Activated T-cell treated with anti-CD3 and anti-CD28 coated beads, Interleukin-2, amount 50 U/mL, for 4 hours (primary cell): ENCODE measurements around the gene SORCS3. TPM values are rescaled to one million over a fixed set of nuclear protein-coding genes. Genes with fewer than 3 reads are reported as not detected.

Source experiments
- ATAC-seq, 2 donors: fragments of 200-7000 bp; cut with Tn5 transposase; one replicate each; pipeline ENCODE4 v1.10.0; 2021
- DNase-seq: peaks from one replicate; pipeline ENCODE4 v3.0.0-alpha.2; 2020
- H3K27me3 Mint-ChIP-seq: one replicate; pipeline ENCODE4 v1.8.0; 2021; ENCODE audit warnings: low read depth, mixed read lengths
- H3K36me3 Mint-ChIP-seq: one replicate; pipeline ENCODE4 v1.8.0; 2022; ENCODE audit warnings: mixed read lengths; ENCODE audit not compliant: insufficient read depth
- H3K4me1 Mint-ChIP-seq: one replicate; pipeline ENCODE4 v1.8.0; 2021; ENCODE audit warnings: low read depth, mixed read lengths
- H3K4me3 Mint-ChIP-seq: one replicate; pipeline ENCODE4 v1.8.0; 2021; ENCODE audit warnings: mild to moderate bottlenecking, moderate library complexity, mixed read lengths
- H3K9me3 Mint-ChIP-seq: one replicate; pipeline ENCODE4 v1.8.0; 2021; ENCODE audit warnings: mixed read lengths
- total RNA-seq, 3 donors: library from RNA; stranded (reverse); gene quantifications; one replicate each; pipeline ENCODE4 v1.2.1, GENCODE V29; 2021

The SORCS3 gene
- total RNA-seq, 3 donors from 2014 or later = not detected

DNA sequence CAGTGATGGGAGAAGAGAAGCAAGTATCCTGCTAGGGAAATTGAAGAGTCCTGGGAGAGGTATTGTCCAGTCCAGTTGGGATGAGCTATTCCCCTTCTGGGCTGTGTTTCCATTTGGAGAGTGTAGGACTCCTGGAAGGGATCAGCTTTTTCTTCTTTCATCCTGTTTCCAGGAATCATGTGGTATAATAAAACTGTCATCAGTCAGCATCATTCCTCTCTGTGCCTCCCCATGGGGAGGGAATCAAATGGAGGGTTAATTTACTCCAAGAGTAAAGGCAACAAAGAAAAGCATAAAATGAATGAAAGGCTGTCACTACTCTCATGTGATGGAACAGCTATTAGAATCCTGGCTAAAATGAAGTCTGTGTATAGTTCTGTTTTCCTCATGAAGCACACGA, 429.9 kb downstream of the SORCS3 start:
- DNase-seq = no peak
- no peak overlapping the region for H3K4me3 Mint-ChIP-seq
- no peak for ATAC-seq
- H3K9me3 Mint-ChIP-seq = no peaks in the 10 kb centered on the region
- no peaks in the 10 kb centered on the region for H3K36me3 Mint-ChIP-seq
- H3K27me3 Mint-ChIP-seq = no peaks in the 10 kb centered on the region
- H3K4me1 Mint-ChIP-seq = no peaks in the 10 kb centered on the region

DNA sequence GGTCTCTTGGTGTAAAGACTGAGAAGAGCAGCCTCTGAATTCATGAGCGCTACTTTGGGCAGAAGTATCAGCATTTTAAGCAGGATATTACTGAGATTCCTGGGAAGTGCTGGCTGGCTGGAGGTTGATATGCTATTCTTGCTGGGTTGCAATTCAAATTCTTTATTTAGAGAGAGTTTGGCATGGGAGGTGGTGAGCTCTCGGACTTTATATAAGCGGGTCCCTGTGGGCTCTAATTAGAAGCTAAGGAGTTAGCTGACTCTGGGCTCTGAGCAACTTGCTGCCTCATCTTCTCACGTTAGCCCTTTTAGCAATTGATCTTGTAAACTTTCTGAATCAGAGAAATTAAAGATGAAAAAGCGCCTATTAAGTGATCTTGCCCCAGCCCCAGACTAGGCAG, 430.9 kb downstream of the SORCS3 start:
- no peaks in the 10 kb centered on the region for H3K27me3 Mint-ChIP-seq
- H3K4me1 Mint-ChIP-seq = no peaks in the 10 kb centered on the region
- H3K36me3 Mint-ChIP-seq = no peaks in the 10 kb centered on the region
- ATAC-seq = no peak
- H3K9me3 Mint-ChIP-seq = no peaks in the 10 kb centered on the region
- no peak for DNase-seq
- H3K4me3 Mint-ChIP-seq = no peak overlapping the region

GRCh38 chr10:105073999-105074398, 432.9 kb downstream of the SORCS3 start:
- DNase-seq (no peak), ATAC-seq (no peak)
- Mint-ChIP-seq H3K4me1 (no peaks in the 10 kb centered on the region), H3K27me3 (no peaks in the 10 kb centered on the region), H3K4me3 (no peak overlapping the region), H3K9me3 (no peaks in the 10 kb centered on the region), H3K36me3 (no peaks in the 10 kb centered on the region)

DNA sequence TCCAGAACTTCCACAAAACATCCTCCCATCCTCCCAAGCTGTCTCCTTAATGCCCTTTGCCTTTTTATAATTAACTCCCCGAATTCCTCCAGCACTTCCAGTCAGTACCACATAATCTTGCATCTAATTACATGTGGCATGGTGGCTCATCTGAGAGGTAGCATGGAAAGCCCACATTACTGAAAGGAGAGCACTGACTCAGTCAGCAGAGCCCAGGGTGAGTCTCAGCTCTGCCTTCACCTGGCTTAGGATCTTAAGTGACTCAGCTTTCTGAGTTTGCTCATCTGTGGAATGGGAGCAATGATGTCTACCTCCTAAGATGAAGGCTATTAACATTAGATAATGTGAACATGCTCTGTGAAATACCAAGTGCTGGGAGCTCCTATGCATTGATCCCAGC, 433.9 kb downstream of the SORCS3 start:
- Mint-ChIP-seq H3K4me3 (no peak overlapping the region), H3K27me3 (no peaks in the 10 kb centered on the region), H3K4me1 (no peaks in the 10 kb centered on the region), H3K9me3 (no peaks in the 10 kb centered on the region), H3K36me3 (no peaks in the 10 kb centered on the region)
- ATAC-seq (no peak), DNase-seq (no peak)

- no peak for DNase-seq
- no peaks in the 10 kb centered on the region for H3K9me3 Mint-ChIP-seq
- no peaks in the 10 kb centered on the region for H3K4me1 Mint-ChIP-seq
- ATAC-seq = no peak
- H3K36me3 Mint-ChIP-seq = no peaks in the 10 kb centered on the region
- no peak overlapping the region for H3K4me3 Mint-ChIP-seq
- H3K27me3 Mint-ChIP-seq = no peaks in the 10 kb centered on the region
These were observed 444.9 kb downstream of the SORCS3 start for GRCh38 chr10:105085980-105086379.

GRCh38 chr10:105094048-105094447, 453.0 kb downstream of the SORCS3 start:
- Mint-ChIP-seq H3K27me3 (no peaks in the 10 kb centered on the region), H3K4me3 (no peak overlapping the region), H3K9me3 (peaks cover 4% of the 10 kb centered on the region), H3K36me3 (no peaks in the 10 kb centered on the region), H3K4me1 (no peaks in the 10 kb centered on the region)
- DNase-seq (no peak), ATAC-seq (no peak)

DNA sequence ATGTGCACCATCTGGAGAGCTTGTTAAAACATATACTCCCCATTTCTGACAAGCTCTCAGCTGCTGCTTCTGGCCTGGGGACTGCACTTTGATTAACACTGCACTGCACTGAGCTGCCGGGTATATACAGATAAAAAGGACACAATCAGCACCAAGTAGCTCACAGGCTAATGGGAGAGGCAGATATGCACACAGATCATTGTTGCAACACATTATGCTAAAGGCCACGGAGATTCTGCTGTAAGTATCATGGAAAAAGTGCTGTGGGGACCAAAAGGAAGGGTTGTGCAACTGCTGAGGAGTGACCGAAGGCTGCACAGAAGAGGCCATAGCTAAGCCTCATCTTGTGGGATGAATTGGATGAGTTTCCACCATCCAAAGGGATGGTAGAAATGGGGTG, 455.2 kb downstream of the SORCS3 start:
- Mint-ChIP-seq H3K36me3 (no peaks in the 10 kb centered on the region), H3K9me3 (peaks cover 4% of the 10 kb centered on the region), H3K4me1 (no peaks in the 10 kb centered on the region), H3K4me3 (no peak overlapping the region), H3K27me3 (no peaks in the 10 kb centered on the region)
- DNase-seq (no peak), ATAC-seq (no peak)

GRCh38 chr10:105102977-105103376, 461.9 kb downstream of the SORCS3 start:
- H3K9me3 Mint-ChIP-seq = no peaks in the 10 kb centered on the region
- H3K36me3 Mint-ChIP-seq = no peaks in the 10 kb centered on the region
- ATAC-seq = no peak
- no peaks in the 10 kb centered on the region for H3K27me3 Mint-ChIP-seq
- no peaks in the 10 kb centered on the region for H3K4me1 Mint-ChIP-seq
- no peak for DNase-seq
- no peak overlapping the region for H3K4me3 Mint-ChIP-seq

GRCh38 chr10:105104297-105104696, 463.2 kb downstream of the SORCS3 start:
- no peak for DNase-seq
- Mint-ChIP-seq H3K9me3 (no peaks in the 10 kb centered on the region), H3K36me3 (no peaks in the 10 kb centered on the region), H3K4me3 (no peak overlapping the region), H3K4me1 (no peaks in the 10 kb centered on the region), H3K27me3 (no peaks in the 10 kb centered on the region)
- no peak for ATAC-seq

GRCh38 chr10:105109164-105109563, 468.1 kb downstream of the SORCS3 start:
- Mint-ChIP-seq H3K4me3 (no peak overlapping the region), H3K9me3 (no peaks in the 10 kb centered on the region), H3K4me1 (no peaks in the 10 kb centered on the region), H3K27me3 (no peaks in the 10 kb centered on the region), H3K36me3 (no peaks in the 10 kb centered on the region)
- no peak for ATAC-seq
- DNase-seq = no peak

- Mint-ChIP-seq H3K4me1 (no peaks in the 10 kb centered on the region), H3K36me3 (no peaks in the 10 kb centered on the region), H3K27me3 (no peaks in the 10 kb centered on the region), H3K4me3 (no peak overlapping the region), H3K9me3 (peaks cover 7% of the 10 kb centered on the region)
- ATAC-seq (no peak), DNase-seq (no peak)
These were observed 471.8 kb downstream of the SORCS3 start for GRCh38 chr10:105112862-105113261.

DNA sequence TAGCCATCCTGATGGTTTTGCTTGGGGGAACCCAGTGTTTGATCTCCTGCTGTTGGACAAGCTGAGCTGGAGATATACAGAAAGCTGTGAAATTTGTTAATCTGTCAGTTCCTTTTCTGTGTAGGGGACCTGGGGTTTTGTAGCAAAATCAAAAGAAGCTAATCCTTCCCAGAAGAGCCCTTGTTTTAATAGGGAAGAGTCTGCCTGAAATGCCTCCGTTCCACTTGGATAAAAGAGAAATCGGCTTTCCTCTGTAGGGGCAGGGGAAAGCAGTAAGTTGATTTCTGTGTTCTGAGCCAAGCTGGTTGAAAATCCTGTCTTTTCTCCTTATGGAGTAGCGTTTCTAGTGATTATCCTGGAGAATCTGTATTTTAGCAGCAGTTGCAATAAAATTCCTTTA, 472.6 kb downstream of the SORCS3 start:
- DNase-seq (no peak), ATAC-seq (no peak)
- Mint-ChIP-seq H3K4me3 (no peak overlapping the region), H3K27me3 (no peaks in the 10 kb centered on the region), H3K9me3 (peaks cover 13% of the 10 kb centered on the region), H3K4me1 (no peaks in the 10 kb centered on the region), H3K36me3 (no peaks in the 10 kb centered on the region)

GRCh38 chr10:105121743-105122142, 480.7 kb downstream of the SORCS3 start:
- DNase-seq (no peak), ATAC-seq (no peak)
- no peaks in the 10 kb centered on the region for H3K4me1 Mint-ChIP-seq
- peaks cover 10% of the 10 kb centered on the region for H3K9me3 Mint-ChIP-seq
- H3K36me3 Mint-ChIP-seq = no peaks in the 10 kb centered on the region
- no peaks in the 10 kb centered on the region for H3K27me3 Mint-ChIP-seq
- no peak overlapping the region for H3K4me3 Mint-ChIP-seq

- DNase-seq = no peak
- H3K27me3 Mint-ChIP-seq = no peaks in the 10 kb centered on the region
- no peak overlapping the region for H3K4me3 Mint-ChIP-seq
- no peaks in the 10 kb centered on the region for H3K4me1 Mint-ChIP-seq
- ATAC-seq = no peak
- H3K9me3 Mint-ChIP-seq = no peaks in the 10 kb centered on the region
- no peaks in the 10 kb centered on the region for H3K36me3 Mint-ChIP-seq
These were observed 487.0 kb downstream of the SORCS3 start for GRCh38 chr10:105128111-105128510.

GRCh38 chr10:105138358-105138757, 497.3 kb downstream of the SORCS3 start:
- no peaks in the 10 kb centered on the region for H3K9me3 Mint-ChIP-seq
- no peaks in the 10 kb centered on the region for H3K4me1 Mint-ChIP-seq
- H3K4me3 Mint-ChIP-seq = no peak overlapping the region
- DNase-seq (no peak), ATAC-seq (no peak)
- H3K27me3 Mint-ChIP-seq = no peaks in the 10 kb centered on the region
- no peaks in the 10 kb centered on the region for H3K36me3 Mint-ChIP-seq

GRCh38 chr10:105139363-105139896, 498.3 kb downstream of the SORCS3 start:
- ATAC-seq = no peak
- no peaks in the 10 kb centered on the region for H3K36me3 Mint-ChIP-seq
- H3K4me1 Mint-ChIP-seq = no peaks in the 10 kb centered on the region

More at GRCh38 chr10:105139363-105139896, 498.3 kb downstream of the SORCS3 start:
- no peak for DNase-seq
- H3K27me3 Mint-ChIP-seq = no peaks in the 10 kb centered on the region
- H3K9me3 Mint-ChIP-seq = no peaks in the 10 kb centered on the region
- no peak overlapping the region for H3K4me3 Mint-ChIP-seq
